Measurements from ENCODE around the gene ASXL1.
"Not testable (repeated sequence)": the region's sequence is repeated elsewhere in the genome, so short reads cannot be mapped to it uniquely, and the experiment has no call there.

ASXL1 gene

DNA sequence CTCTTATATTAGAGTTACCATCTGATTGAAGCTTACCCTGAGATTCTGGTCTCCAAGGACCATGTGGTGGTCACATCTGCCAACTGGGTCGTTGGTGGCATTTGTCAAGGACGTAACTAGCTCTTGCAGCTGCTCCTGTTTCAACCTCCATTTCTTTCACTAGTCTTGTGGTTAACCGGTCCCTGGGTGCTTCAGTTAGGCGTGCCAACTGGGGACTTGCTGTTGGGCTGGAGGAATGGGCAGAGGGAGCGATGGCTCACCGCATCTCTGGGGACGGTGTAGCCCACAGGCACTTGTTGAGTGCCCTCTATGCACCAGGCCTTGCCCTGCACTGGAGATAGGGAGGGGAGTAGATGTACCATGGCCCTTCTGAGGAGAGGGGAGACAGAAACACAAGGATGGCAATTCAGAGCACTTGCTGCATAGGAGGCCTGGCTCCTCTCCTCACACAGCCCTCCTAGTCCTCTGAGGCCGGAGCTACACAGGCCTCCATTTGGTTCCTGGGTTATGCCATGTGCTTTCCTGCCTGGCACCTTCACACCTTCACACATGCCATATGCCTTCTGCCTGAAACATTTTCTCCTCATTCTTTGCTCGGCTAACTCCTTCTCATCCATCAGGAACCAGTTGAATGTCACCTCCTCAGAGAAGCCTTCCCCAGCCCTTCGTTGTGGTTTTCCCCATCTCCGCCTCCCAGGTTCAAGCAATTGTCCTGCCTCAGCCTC lies 20.0 kb upstream of the ASXL1 start:
- DNase-seq: no peak

DNA sequence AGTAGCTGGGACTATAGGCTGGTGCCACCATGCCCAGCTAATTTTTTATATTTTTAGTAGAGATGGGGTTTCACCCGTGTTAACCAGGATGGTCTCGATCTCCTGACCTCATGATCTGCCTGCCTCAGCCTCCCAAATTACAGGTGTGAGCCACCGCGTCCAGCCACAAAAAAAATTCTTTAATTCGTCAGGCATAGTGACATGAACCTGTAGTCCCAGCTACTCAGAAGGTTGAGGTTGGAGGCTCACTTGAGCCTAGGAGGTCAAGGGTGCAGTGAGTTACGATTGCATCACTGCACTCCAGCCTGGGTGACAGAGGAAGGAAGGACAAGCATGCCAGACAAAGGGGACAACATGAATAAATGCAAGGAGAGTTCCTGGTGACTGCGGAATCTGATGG lies 19.5 kb upstream of the ASXL1 start:
- no peak for DNase-seq

DNA sequence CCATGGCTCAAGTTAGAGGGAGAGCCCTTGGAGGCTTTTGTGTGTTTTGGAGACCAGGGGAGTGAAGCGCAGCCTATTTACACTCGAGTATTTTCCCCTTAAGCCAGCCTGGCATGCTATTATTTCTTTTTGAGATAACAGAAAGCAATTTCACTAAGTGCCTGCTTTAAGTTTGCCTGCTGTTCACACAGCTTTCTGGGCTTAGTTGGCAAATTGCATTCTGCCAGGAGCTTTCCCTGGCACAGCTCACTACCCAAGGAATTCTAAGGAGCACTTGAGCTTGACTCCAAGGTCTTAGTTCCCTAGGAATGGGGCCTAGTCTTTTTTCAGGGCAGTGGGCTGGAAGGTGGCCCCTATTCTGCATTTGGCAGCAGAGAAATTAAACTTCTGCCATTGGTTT lies 19.0 kb upstream of the ASXL1 start:
- peak in 2 of 14 donors; percentile 1 to 2 for DNase-seq

DNA sequence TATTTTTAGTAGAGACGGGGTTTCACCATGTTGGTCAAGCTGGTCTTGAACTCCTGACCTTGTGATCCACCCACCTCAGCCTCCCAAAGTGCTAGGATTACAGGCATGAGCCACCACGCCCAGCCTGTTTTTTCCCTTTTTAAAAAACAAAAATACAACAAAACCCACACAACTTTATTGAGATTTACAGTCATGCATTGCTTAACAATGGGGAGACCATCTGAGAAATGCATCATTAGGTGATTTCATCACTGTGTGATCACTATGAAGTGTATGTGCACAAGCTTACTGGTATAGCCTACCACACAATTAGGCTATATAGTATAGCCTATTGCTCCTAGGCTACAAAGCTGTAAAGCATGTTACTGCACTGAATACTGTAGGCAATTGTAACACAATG lies 17.1 kb upstream of the ASXL1 start:
- not testable (repeated sequence) for DNase-seq

DNA sequence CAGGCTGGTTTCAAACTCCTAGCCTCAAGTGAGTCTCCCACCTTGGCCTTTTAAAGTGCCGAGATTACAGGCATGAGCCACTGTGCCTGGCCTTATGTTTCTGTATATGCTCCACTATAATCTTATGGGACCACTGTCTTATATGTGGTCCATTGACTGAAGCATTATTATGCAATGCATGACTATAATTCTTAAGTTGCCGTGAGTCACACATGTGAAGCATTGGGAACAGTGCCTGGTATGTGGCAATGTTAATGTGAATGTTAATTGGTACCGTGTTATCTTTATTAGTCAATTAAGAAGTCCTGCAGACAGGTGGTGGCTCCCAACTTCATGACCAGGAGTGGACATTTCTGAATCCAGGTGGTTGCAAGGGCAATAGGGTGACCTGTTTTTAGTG lies 14.7 kb upstream of the ASXL1 start:
- DNase-seq: no peak

DNA sequence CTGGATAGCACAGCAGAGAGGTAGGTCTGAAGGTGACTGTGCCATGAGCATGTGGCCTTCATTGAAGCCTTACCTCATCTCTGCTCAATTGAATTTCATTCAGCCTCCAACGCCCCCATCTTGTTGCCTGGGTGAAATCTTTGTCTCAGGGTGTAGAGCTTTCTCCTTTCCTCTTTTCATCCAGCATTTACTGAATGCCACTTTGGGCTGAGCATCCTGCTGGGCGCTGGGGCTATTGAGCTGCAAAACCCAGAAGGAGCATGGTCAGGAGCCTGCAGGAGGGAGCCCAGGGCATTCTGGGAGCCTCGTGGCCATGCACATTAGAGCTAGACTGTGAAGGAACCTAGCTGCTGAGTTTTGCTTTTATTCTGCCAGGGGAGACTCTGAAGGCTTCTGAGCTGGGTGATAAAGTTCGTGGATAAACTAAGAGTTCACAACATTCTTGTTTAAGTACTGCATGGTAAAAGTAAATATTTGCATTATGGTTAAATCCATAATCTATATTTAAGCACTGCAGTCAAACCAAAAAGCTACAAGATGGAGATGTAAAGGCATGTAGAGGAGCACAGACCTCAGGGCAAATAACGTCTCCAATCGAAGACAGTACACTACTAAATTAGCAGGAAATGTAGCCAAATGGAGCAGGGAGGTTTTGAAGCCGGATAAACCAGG lies 13.2 kb upstream of the ASXL1 start:
- peak in 2 of 14 donors; percentile 3 to 5 for DNase-seq

DNA sequence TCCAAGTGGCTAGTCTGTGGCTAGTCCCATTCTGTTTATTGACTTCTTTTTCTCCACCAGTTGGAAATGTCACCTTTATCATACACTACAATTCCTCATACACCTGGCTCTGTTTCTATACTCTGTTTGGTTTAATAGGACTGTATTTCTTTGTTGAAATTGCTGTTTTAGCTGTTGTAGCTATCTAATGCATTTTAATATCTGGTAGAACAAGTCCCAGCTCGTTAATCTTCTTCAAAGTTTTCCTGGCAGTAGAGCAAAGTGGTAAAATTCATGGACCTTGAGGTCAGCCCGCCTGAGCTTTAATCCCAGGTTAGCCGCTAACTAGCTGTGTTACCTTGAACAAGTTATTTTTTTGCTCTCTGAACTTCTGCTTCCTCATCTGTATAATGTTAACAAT lies 9.9 kb upstream of the ASXL1 start:
- DNase-seq: no peak

DNA sequence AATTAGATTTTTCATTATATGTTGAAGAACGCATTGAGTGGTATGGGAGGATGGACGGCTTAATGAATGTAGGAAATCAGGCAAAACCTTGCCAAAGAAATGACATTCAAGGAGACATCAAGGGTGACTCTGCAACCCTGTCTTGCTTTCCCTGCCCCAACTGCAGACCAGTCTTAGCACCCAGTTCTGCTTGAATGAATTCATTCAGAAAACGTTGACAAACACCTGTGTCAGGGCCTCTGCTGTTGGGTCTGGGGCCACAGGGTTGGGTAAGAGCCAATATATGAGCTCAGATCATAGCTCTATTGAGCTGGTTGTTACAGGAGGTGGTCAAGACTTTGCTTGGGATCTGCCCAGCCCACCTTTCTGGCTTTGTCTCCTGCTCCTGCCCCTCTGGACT lies 7.7 kb upstream of the ASXL1 start:
- no peak for DNase-seq

DNA sequence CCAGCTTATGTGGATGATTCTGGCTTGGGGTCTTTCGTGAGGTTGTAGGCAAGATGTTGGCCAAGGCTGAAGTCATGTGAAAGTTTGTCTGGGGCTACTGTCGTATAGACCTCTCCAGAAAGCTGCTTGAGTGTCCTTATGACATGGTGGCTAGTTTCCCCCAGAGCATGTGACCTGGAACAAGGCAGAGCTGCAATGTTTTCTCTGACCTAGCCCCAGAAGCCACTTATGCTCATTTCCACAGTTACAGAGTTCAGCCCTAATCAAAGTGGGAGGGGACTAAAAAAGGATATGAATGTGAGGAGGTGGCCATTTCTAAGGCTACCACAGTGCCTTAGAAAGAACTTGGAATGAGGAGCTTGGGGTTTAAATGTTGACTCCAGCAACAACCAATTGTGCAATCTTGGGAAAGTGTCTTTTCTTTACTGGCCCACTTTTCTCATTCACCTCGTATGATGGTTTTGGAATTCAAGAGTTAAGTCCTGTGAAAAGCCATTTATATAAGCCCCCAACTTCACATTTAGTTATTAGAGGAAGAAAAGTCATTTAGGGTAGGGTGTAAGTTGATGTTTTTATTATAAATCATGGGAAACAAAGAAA lies 5.9 kb upstream of the ASXL1 start:
- DNase-seq: no peak

DNA sequence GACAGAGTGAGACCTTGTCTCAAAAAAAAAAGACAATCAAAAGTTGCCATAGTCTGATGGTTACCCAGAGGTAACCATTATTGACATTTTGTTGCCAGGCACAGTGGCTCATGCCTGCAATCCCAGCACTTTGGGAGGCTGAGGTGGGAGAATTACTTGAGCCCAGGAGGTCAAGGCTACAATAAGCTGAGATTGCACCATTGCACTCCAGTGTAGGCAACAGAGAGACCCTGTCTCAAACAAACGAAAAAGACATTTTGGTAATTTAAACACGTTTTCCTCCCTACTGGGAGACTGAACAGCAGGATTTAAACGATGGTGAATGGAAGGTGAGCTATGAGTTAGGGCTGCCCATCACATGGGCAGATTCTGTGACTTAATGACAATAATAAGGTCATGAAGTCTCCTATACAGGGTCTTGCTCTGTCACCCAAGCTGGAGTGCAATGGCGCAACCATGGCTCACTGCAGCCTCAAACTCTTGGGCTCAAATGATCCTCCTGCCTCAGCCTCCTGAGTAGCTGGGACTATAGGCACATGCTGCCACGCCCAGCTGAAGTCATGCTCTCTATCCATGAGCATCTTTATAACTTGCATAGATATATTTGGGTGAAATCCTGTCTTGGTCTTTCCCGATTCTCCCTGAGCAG lies 4.2 kb upstream of the ASXL1 start:
- no peak for DNase-seq

DNA sequence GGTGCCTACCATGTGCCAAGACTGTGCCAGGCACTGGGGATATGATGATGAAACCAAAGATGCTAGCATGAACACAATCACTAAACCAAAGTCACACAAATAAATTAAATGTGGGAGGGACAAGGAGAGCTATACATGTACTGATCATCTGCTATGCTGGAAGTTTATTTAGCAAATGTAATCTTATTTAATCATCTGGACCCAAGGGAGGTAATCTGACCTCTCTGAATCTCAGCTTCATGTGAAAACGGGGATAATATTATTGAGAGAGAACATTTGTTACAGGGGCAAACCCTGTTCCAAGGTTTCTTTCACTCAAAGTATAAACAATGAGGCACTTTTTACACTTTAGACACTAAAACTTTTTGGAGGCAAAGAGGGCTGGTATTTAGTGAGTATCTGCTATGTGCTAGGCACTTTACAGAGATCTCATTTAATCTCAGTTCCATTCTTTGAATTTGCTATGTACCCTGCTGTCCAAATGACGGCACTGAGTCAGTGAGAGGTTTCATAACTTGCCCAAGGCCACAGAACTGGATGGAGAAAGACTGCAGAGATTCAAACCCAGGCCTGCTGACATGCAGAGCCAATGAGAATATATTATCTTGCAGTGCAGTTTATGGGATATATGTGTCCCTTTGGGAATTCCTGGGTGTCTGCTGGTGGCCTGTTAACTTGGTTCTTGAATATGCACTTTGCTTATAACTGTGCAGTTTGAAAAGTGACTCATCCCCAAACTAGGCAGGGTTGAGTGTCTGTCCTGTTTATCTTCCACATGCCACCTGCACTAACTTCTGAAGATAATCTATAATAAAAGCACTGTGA lies 3.3 kb upstream of the ASXL1 start:
- no peak for DNase-seq

DNA sequence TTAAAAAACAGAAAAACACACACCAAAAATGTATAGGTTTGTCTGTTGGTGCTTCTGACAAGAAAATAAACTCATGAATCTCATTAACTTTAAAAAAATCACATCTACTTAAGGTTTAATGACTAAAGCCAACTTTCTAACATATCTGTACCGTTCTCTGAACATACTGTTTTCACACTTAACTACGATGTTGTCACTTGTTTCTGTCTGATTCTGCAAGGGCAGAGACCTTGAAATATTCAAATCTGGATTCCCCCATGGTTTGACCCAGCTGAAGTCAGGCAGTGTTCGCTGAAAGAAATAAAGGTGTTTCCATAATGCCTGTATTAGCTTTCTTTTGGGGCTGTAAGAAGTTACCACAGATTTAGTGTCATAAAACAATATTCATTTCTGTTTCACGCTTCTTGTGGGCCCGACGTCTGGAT lies 2.7 kb upstream of the ASXL1 start:
- no peak for DNase-seq

DNA sequence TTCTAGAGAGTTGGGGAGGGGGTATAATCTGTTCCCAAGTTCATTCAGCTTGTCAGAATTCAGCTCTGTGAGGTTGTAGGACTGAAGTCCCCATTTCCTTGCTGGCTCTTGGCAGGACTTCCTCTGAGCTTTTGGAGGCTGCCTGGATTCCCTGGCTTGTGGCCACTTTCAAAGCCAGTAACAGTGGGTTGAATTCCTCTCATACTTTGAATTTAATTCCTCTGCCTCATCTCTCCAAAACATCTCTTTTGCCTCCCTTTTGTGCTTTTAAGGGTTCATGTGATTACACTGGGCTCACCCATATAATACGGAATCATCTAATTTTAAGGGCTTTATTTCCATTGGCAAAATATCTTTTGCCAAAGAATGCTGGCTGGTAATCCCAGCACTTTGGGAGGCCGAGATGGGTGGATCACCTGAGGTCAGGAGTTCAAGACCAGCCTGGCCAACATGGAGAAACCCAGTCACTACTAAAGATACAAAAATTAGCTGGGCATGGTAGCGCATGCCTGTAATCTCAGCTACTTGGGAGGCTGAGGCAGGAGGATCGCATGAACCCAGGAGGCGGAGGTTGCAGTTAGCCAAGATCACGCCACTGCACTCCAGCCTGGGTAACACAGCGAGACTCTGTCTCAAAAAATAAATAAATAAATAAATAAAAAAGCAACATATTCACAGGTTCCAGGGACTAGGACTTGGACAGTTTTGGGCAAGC lies 2.1 kb upstream of the ASXL1 start:
- not testable (repeated sequence) for DNase-seq

DNA sequence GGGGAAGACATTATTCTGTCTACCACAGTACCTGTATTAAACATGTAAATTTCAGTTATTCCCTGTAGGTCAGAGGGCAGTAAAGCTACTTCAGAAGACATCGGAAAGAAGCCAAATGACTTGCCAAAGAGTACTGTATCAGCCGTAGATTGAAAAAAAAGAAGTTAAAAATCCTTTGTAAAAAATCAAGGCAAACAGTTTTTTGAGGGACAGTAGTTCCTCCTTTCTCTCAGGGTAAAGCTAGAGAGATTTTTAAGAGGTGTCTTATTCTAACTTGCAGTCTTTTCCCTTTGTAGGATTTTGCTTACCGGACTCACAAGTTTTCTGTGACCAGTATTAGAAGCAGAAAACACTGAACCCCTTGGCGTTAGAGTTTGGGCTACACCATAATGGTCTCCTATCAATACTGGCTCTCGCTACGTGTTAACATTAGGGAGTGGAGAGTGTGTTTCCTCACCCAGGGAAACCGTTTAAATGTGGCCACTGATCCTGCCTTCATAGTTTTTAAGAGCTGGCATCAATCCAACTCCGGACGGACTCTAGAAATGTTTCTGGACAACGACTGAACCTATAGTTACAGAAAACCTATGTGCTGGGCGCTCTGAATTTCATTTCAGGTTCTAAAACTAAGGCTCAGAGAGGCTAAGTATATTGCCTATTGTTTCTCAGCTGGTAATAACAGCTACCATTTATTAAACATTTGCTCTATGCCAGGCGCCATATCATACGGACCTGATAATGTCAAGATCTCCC lies 1.3 kb upstream of the ASXL1 start:
- DNase-seq: peak in 1 of 14 donors; percentile 29

DNA sequence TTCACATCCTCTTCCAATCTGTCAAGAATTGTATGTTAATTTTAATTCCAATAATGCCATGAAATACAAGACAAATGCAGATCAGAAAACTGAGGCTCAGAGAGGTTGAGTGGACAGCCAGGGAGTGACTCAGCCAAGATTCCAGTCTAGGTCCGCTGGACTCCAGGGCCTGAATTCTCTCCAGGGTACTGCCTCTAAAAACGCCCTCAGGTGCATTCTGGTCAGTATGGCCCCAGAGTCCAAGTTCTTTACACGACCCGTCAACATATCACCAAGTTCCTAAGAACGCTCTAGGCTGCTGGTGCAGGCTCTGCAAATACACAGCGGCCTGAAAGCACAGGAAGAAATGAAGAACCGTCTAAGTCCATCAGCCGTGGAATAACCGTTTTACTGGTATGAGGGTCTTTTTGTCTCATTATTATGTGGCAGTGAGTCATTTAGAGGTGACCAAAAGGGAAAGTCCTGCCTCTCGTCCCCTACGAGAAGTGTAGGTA lies 709 bp upstream of the ASXL1 start:
- DNase-seq: peak in 3 of 14 donors; percentile 59 to 61 (median 59)

DNA sequence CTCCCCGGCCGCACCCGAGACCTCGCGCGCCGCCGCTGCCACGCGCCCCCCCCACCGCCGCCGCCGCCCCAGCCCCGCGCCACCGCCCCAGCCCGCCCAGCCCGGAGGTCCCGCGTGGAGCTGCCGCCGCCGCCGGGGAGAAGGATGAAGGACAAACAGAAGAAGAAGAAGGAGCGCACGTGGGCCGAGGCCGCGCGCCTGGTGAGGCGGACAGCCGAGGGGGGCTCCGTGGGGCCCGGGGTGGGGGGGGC lies 426 bp downstream of the ASXL1 start:
- peak in 4 of 14 donors; percentile 51 to 83 (median 72) for DNase-seq

DNA sequence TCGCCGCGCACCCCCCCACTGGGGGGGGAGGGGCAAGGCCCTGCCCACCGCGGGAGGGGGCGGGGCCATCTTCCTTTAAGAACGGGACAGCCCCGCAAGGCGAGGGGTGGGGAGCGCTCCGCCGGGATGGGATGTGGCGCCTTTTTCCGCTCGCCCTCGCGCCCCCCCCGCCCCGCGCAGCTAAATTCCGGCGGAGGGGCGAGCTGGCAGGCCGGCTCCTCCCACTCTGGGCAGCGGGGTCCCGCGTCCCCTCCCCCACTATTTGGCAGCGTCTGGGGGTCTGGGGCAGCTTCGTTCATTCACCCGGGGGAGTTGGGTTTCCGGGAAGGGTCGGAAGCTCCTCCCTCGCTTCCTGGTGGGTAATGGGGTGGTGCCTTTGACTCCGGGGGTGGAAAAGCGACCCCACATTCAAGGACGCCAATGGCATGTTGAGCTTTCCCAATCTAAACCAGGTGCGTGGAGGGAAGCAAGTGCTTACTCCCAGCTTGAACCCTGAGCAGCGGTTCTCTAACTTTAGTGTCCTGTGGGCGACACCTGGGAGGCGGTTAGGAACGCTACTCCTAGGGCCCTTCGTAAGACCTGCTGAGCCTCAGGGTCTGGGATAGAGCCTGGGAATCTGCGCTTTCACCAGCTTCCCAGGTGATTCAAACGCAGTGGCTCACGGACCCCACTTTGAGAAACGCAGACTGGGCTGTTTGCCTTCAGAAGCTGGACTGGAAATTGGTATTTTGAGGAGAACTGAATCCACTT lies 927 bp downstream of the ASXL1 start:
- DNase-seq: peak in 11 of 14 donors; percentile 27 to 71 (median 50)

DNA sequence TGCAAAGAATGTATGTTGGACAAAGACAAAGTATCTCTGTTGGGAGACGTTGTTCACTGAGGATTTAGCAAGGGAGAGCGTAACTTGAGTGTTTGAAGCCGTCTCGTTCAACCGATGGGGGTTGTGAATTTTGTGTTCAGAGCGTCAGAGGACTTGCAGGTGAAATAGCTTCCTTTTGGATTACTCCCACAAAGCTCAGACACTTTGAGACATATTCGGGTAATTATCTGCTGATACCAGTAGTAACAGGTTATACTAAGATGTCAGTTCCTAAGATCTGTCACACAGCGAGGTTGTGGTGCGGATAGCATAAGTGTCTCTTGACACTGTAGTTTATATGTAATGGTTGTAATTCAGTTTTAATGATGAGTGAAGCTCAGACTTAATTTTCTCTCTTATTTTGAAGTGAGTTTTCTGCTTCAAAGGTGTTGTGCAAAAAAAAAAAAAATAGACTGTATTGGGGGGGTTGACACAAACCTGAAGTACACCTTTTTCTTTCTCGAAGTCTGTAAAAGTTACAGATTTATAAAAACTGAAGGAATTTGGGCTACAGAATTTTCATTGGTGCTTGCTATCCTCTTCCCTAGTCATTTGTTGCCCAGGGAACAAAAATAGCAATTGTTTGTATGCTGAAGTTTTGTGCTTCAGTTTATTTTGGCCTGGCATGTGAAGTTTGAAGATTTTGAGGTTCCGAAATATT lies 1.7 kb downstream of the ASXL1 start:
- DNase-seq: peak in 3 of 14 donors; percentile 11 to 49 (median 37)

DNA sequence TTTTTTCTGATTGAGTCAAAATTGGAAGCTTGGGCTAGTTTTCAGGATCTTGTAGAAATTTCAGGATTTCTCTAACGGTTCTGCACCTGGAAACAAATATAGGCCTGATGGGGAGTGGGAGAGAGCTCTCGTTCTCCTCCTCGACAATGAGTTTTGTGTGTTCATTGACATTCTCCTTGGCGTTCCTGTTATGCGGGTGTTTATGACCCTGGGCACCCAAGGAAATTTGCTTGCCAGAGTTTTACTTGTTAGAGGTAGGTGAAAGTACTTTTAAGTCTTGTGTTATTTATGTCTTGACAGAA lies 2.2 kb downstream of the ASXL1 start:
- no peak for DNase-seq

DNA sequence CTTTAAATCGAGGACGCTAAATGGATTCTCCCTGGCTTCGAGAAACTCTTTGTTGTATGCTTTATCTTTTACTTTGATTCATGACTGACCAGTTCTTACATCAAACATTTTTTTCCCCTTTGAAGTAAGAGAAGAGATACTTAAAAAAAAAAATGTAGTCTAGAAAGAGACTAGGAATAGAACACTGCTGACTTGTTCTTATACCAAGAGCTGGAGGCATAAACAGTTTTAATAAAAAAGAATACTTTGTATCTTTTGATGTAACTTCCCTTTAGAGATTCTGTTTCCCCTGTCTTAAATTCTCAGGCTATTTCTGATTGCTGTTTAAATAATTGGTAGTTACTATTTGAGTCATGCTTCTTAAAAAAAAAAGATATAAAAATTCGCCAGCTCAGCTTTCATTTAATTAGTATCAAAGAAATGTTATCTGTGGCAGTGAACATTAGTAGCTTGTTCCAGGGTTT lies 4.8 kb downstream of the ASXL1 start:
- DNase-seq: no peak

All from C1 segment of cervical spinal cord (tissue), 14 donors.